ENCODE data around the gene NR2F6.

DNA sequence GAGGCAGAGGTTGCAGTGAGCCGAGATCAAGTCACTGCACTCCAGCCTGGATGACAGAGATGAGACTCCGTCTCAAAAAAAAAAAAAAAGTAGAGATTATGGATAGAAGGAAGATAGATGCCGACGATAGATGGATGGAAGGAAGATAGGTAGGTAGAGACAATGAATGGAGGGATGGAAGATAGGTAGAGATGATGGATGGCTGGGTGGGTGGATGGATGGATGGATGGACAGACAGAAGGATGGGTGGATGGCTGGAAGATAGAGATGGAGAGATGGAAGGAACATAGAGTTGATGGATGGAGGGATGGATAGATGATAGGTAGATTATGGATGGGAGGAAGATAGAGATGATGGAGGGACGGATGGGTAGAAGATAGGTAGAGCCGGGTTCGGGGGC is 49.1 kb downstream of the NR2F6 start:
- TF ChIP-seq ZNF274 (IDR thresholded peaks at IDR 0.05; ENCODE audit: low read depth, low read length), result no peak
- no peak for TF ChIP-seq SUZ12 (IDR thresholded peaks at IDR 0.05; ENCODE audit: extremely low read depth, insufficient read depth, insufficient read length)

All from NT2/D1 (cell line).